B cell (primary cell): ENCODE results near the gene PLEKHM3. TPM values are rescaled to one million over a fixed set of nuclear protein-coding genes. Genes with fewer than 3 reads are reported as not detected.

ENCODE experiments used
- ATAC-seq: fragments of 200-7000 bp; cut with Tn5 transposase; one replicate; pipeline ENCODE4 v1.10.0; 2021; ENCODE audit warnings: low read depth, mild to moderate bottlenecking, moderate number of reproducible peaks, moderate library complexity
- CTCF ChIA-PET: fragments of 350-600 bp; sonication (Branson Sonifier 250); formaldehyde crosslinking; loops from one replicate; lab custom pipeline; 2021; ENCODE audit warnings: antibody characterized with exemption, inconsistent platforms; lab: Charles Lee
- POLR2A ChIA-PET: fragments of 350-600 bp; sonication (Branson Sonifier 250); formaldehyde crosslinking; loops from one replicate; lab custom pipeline; 2021; ENCODE audit warnings: antibody characterized with exemption; lab: Charles Lee
- DNase-seq: peaks from one replicate; pipeline ENCODE4 v3.0.0; 2013
- H2AFZ ChIP-seq: 2 replicates; pipeline ENCODE4 v1.6.1; 2012; ENCODE audit warnings: mild to moderate bottlenecking, low read depth, low read length; ENCODE audit not compliant: insufficient read depth, poor library complexity, severe bottlenecking
- H3K27ac ChIP-seq, 2 donors: 1 replicate in 1 of 2; 2 replicates in 1 of 2; pipeline ENCODE4 v1.5.1; 2012 to 2013; ENCODE audit warnings: low read length in 2 of 2, mild to moderate bottlenecking in 2 of 2, moderate library complexity in 1 of 2
- H3K27me3 ChIP-seq, 4 experiments: fragments of 200-600 bp in 1 of 4; sonication (generic) in 1 of 4; replicated peaks in 1 of 4; 1 replicate in 2 of 4; 2 replicates in 2 of 4; pipeline versions ENCODE4 v1.6.1 to v1.7.0; 2013 to 2016; ENCODE audit warnings: low read length in 3 of 4, mild to moderate bottlenecking in 2 of 4, mixed read lengths in 1 of 4, moderate library complexity in 1 of 4; ENCODE audit not compliant: insufficient read depth in 4 of 4, control insufficient read depth in 3 of 4; ENCODE audit errors: control extremely low read depth in 1 of 4
- H3K36me3 ChIP-seq, 2 experiments: replicated peaks in 1 of 2; 1 replicate in 1 of 2; 2 replicates in 1 of 2; pipeline versions ENCODE4 v1.6.1 to v1.7.1; 2013; ENCODE audit warnings: low read length in 1 of 2; ENCODE audit not compliant: insufficient read depth in 2 of 2, control insufficient read depth in 1 of 2; ENCODE audit errors: control extremely low read depth in 1 of 2, extremely low read depth in 1 of 2
- H3K4me1 ChIP-seq, 2 donors: fragments of 200-600 bp in 1 of 2; sonication (generic) in 1 of 2; 1 replicate in 1 of 2; 2 replicates in 1 of 2; pipeline versions ENCODE4 v1.5.1 to v1.6.1; 2013 to 2017; ENCODE audit warnings: low read length in 2 of 2; ENCODE audit not compliant: control insufficient read depth in 2 of 2, insufficient read depth in 2 of 2
- H3K4me2 ChIP-seq: replicated peaks from 2 replicates; pipeline ENCODE3; 2012; ENCODE audit warnings: mild to moderate bottlenecking, low read depth, low read length; ENCODE audit not compliant: poor library complexity, severe bottlenecking
- H3K4me3 ChIP-seq, 5 experiments: fragments of 200-600 bp in 1 of 5; sonication (generic) in 1 of 5; 1 replicate in 3 of 5; 2 replicates in 2 of 5; pipeline versions ENCODE4 v1.5.1 to v1.7.0; 2011 to 2016; ENCODE audit warnings: low read length in 4 of 5, mild to moderate bottlenecking in 4 of 5, low read depth in 2 of 5, control low read depth in 1 of 5, moderate library complexity in 1 of 5; ENCODE audit not compliant: insufficient read depth in 1 of 5; ENCODE audit errors: control extremely low read depth in 1 of 5, extremely low read depth in 1 of 5
- H3K79me2 ChIP-seq: fragments of 200-600 bp; sonication (generic); one replicate; pipeline ENCODE4 v1.6.0; 2016; ENCODE audit warnings: low read length; ENCODE audit not compliant: control insufficient read depth, insufficient read depth
- H3K9ac ChIP-seq: fragments of 200-600 bp; sonication (generic); 2 replicates; pipeline ENCODE4 v1.6.1; 2017; ENCODE audit warnings: mild to moderate bottlenecking, low read length, moderate library complexity
- H3K9me3 ChIP-seq, 3 donors: one replicate each; pipeline versions ENCODE4 v1.6.1 to v1.7.1; 2013; ENCODE audit warnings: low read length in 2 of 3; ENCODE audit not compliant: control insufficient read depth in 2 of 3, insufficient read depth in 1 of 3; ENCODE audit errors: control extremely low read depth in 1 of 3
- H4K20me1 ChIP-seq: 2 replicates; pipeline ENCODE4 v1.6.0; 2012; ENCODE audit warnings: mild to moderate bottlenecking, low read length; ENCODE audit not compliant: insufficient read depth, control insufficient read depth, poor library complexity, severe bottlenecking
- H3K27ac Mint-ChIP-seq: one replicate; pipeline ENCODE4 v1.8.0; 2021; ENCODE audit warnings: mixed read lengths
- H3K27me3 Mint-ChIP-seq: one replicate; pipeline ENCODE4 v1.8.0; 2021; ENCODE audit warnings: mixed read lengths
- H3K4me1 Mint-ChIP-seq: one replicate; pipeline ENCODE4 v1.8.0; 2021; ENCODE audit warnings: mixed read lengths
- H3K4me3 Mint-ChIP-seq: one replicate; pipeline ENCODE4 v1.8.0; 2021; ENCODE audit warnings: mixed read lengths
- H3K9me3 Mint-ChIP-seq: one replicate; pipeline ENCODE4 v1.8.0; 2022; ENCODE audit warnings: mixed read lengths; ENCODE audit not compliant: insufficient read depth
- EZH2 ChIP-seq: IDR thresholded peaks from 2 replicates; pipeline ENCODE4 v1.6.1; 2012; ENCODE audit warnings: borderline replicate concordance, low read depth, mild to moderate bottlenecking, moderate library complexity, low read length; ENCODE audit not compliant: insufficient read depth, poor library complexity, severe bottlenecking
- WGBS: methylation state at CpG from one replicate; pipeline ENCODE4 v1.1.5; 2013; ENCODE audit warnings: missing lambda C conversion rate; ENCODE audit not compliant: insufficient coverage; 5-methylcytosine and 5-hydroxymethylcytosine counted together
- intact Hi-C: fragments of 100-400 bp; cut with micrococcal nuclease; formaldehyde crosslinking; loops from one replicate; pipeline ENCODE4 v1.10.0; 2022
- polyA plus RNA-seq: library from polyadenylated mRNA; depleted of rRNA; stranded (reverse); fragments of >200 nt; gene quantifications from 2 replicates; pipeline ENCODE4 v1.2.3, GENCODE V29; 2012
- total RNA-seq, 2 donors: library from RNA; stranded (reverse); fragments of 120-200 nt in 1 of 2; gene quantifications; 1 replicate in 1 of 2; 2 replicates in 1 of 2; pipeline versions ENCODE4 v1.2.3 to v1.2.4, GENCODE V29; 2013 to 2022
- TF ChIP-seq, protein P1 (sequence below): fragments of 200-600 bp; IDR thresholded peaks from one replicate; pipeline ENCODE4 v1.8.0; 2022; ENCODE audit warnings: antibody characterized with exemption, mild to moderate bottlenecking

PLEKHM3 gene
- total and polyA plus RNA-seq, 2 donors (not counting 1 experiment from before 2014, with no cell fraction given) = 4.0 to 17.7 TPM

GRCh38 chr2:207970826-207971180 lies 54.5 kb downstream of the PLEKHM3 start:
- Histone ChIP-seq H3K4me3 (no peak overlapping the region), H3K4me1 (peaks cover 15 to 23% of the 10 kb centered on the region in 2 donors), H3K27ac (no peak overlapping the region), H2AFZ (no peak overlapping the region), H3K4me2 (no peak overlapping the region), H4K20me1 (no peaks in the 10 kb centered on the region), H3K36me3 (no peaks in the 10 kb centered on the region), H3K9ac (peak overlapping the region; percentile 33), H3K79me2 (peaks cover 7% of the 10 kb centered on the region), H3K9me3 (no peaks in the 10 kb centered on the region), H3K27me3 (no peaks in the 10 kb centered on the region)
- H3K9me3 Mint-ChIP-seq = no peaks in the 10 kb centered on the region
- no peak for TF ChIP-seq EZH2
- TF ChIP-seq, protein P1, sequence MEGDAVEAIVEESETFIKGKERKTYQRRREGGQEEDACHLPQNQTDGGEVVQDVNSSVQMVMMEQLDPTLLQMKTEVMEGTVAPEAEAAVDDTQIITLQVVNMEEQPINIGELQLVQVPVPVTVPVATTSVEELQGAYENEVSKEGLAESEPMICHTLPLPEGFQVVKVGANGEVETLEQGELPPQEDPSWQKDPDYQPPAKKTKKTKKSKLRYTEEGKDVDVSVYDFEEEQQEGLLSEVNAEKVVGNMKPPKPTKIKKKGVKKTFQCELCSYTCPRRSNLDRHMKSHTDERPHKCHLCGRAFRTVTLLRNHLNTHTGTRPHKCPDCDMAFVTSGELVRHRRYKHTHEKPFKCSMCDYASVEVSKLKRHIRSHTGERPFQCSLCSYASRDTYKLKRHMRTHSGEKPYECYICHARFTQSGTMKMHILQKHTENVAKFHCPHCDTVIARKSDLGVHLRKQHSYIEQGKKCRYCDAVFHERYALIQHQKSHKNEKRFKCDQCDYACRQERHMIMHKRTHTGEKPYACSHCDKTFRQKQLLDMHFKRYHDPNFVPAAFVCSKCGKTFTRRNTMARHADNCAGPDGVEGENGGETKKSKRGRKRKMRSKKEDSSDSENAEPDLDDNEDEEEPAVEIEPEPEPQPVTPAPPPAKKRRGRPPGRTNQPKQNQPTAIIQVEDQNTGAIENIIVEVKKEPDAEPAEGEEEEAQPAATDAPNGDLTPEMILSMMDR = no peak
- CTCF ChIA-PET = interaction anchor here (6.9 kb wide), 1 partner anchor 224 kb away, joined by 58 read pairs; no protein-coding TSS in a partner anchor
- peaks cover 36% of the 10 kb centered on the region for H3K4me1 Mint-ChIP-seq
- POLR2A ChIA-PET = no interaction called here
- no peaks in the 10 kb centered on the region for H3K27me3 Mint-ChIP-seq
- ATAC-seq = no peak
- DNase-seq = no peak
- H3K4me3 Mint-ChIP-seq = no peak overlapping the region
- H3K27ac Mint-ChIP-seq = no peak overlapping the region
- intact Hi-C loops = no loop called here

DNA sequence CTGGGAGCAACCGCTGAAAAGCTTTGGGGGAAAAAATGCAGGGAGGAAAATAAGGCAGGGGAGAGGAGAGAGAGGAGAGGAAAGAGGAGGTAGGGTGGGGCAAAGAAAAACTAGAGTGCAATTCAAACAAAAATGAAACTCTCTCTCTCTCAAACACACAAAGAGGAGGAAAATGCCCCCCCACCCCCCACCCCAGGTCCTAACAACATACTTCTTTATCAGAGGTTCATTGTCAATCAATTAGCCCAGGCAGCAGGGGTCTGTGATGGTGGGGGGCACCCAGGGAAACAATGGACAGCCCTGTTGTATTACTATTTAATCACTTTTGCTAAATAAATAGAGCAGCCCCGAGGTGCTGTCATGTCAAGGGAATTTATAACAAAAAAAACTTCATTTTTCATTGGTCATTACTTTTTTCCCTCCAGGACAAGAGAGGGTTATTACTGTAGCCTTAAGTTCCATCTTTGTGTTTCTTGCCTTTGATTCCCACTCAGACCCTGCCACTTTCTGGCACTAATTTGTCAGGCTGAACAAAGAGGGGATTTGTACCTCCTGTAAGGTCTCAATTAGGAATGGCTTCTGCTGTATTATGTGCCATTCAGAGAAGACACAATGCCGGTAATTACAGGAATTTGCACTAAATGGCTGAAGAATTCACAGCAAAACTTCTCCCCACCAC lies 55.0 kb downstream of the PLEKHM3 start:
- H3K4me3 ChIP-seq = no peak overlapping the region
- DNase-seq (no peak), ATAC-seq (no peak)
- H3K9ac ChIP-seq = peak overlapping the region; percentile 33
- Mint-ChIP-seq H3K27me3 (no peaks in the 10 kb centered on the region), H3K9me3 (no peaks in the 10 kb centered on the region), H3K27ac (no peak overlapping the region), H3K4me3 (peak overlapping the region; percentile 37), H3K4me1 (peaks cover 37% of the 10 kb centered on the region)
- no peaks in the 10 kb centered on the region for H3K36me3 ChIP-seq
- no peak overlapping the region for H3K27ac ChIP-seq
- WGBS = no CpG with 5 or more reads among the region's 3 CpGs
- peaks cover 5% of the 10 kb centered on the region for H3K79me2 ChIP-seq
- ChIA-PET POLR2A (no interaction called here), CTCF (interaction anchor here (1.1 to 6.9 kb wide), 2 partner anchors 12 to 224 kb away, joined by 3 to 58 read pairs; no protein-coding TSS in a partner anchor)
- TF ChIP-seq, protein P1 = no peak
- no peak for TF ChIP-seq EZH2
- H3K4me2 ChIP-seq = peak overlapping the region; percentile 51
- no peak overlapping the region for H2AFZ ChIP-seq
- H3K27me3 ChIP-seq = no peaks in the 10 kb centered on the region
- no peaks in the 10 kb centered on the region for H3K9me3 ChIP-seq
- intact Hi-C loops = no loop called here
- H4K20me1 ChIP-seq = no peaks in the 10 kb centered on the region
- peaks cover 15 to 23% of the 10 kb centered on the region in 2 donors for H3K4me1 ChIP-seq
